Natural killer cell (primary cell): ENCODE results near the gene RUNX2. TPM values are rescaled to one million over a fixed set of nuclear protein-coding genes. Genes with fewer than 3 reads are reported as not detected.

Experiments used
- ATAC-seq, 3 donors: fragments of 150-1000 bp in 2 of 3; fragments of 200-7000 bp in 1 of 3; cut with Tn5 transposase; 1 replicate in 1 of 3; 2 replicates in 2 of 3; pipeline ENCODE4 v1.10.0; 2021; ENCODE audit warnings: mild to moderate bottlenecking in 2 of 3, moderate library complexity in 2 of 3
- DNase-seq, 2 donors: peaks; one replicate each; pipeline versions ENCODE4 v3.0.0 to v3.0.0-alpha.2; 2013 to 2021; ENCODE audit warnings: mixed read lengths in 1 of 2
- H3K27ac ChIP-seq: one replicate; pipeline ENCODE4 v1.5.1; 2013; ENCODE audit warnings: mild to moderate bottlenecking, low read length
- H3K27me3 ChIP-seq: one replicate; pipeline ENCODE4 v1.6.1; 2013; ENCODE audit warnings: low read length; ENCODE audit not compliant: control insufficient read depth, insufficient read depth
- H3K36me3 ChIP-seq: one replicate; pipeline ENCODE4 v1.6.1; 2013; ENCODE audit warnings: low read length; ENCODE audit not compliant: control insufficient read depth, insufficient read depth
- H3K4me1 ChIP-seq: one replicate; pipeline ENCODE4 v1.6.1; 2013; ENCODE audit warnings: low read length; ENCODE audit not compliant: control insufficient read depth, insufficient read depth
- H3K4me3 ChIP-seq: one replicate; pipeline ENCODE4 v1.5.1; 2013; ENCODE audit warnings: low read length
- H3K9me3 ChIP-seq: one replicate; pipeline ENCODE4 v1.6.1; 2013; ENCODE audit warnings: low read length; ENCODE audit not compliant: control insufficient read depth, insufficient read depth
- H3K27ac Mint-ChIP-seq, 2 donors: one replicate each; pipeline ENCODE4 v1.8.0; 2022; ENCODE audit warnings: mild to moderate bottlenecking in 2 of 2, mixed read lengths in 2 of 2, moderate library complexity in 1 of 2
- H3K27me3 Mint-ChIP-seq, 2 donors: one replicate each; pipeline ENCODE4 v1.8.0; 2022; ENCODE audit warnings: low read depth in 2 of 2, mixed read lengths in 2 of 2
- H3K36me3 Mint-ChIP-seq: one replicate; pipeline ENCODE4 v1.8.0; 2022; ENCODE audit warnings: mixed read lengths
- H3K4me1 Mint-ChIP-seq, 2 donors: one replicate each; pipeline ENCODE4 v1.8.0; 2022; ENCODE audit warnings: mixed read lengths in 2 of 2
- H3K4me3 Mint-ChIP-seq: one replicate; pipeline ENCODE4 v1.8.0; 2022; ENCODE audit warnings: mild to moderate bottlenecking, moderate library complexity, mixed read lengths
- H3K9me3 Mint-ChIP-seq, 2 donors: one replicate each; pipeline ENCODE4 v1.8.0; 2022; ENCODE audit warnings: mixed read lengths in 2 of 2
- CTCF ChIP-seq: fragments of 200-600 bp; IDR thresholded peaks from one replicate; pipeline ENCODE4 v1.8.0; 2022; ENCODE audit warnings: antibody characterized with exemption
- WGBS: methylation state at CpG from one replicate; pipeline ENCODE4 v1.1.7; 2013; ENCODE audit warnings: missing lambda C conversion rate; ENCODE audit not compliant: insufficient coverage; 5-methylcytosine and 5-hydroxymethylcytosine counted together
- intact Hi-C: fragments of 100-400 bp; cut with micrococcal nuclease; formaldehyde crosslinking; loops from one replicate; pipeline ENCODE4 v1.14.2; 2022
- total RNA-seq, 4 donors: library from RNA; stranded (reverse); fragments of 120-200 nt in 1 of 4; gene quantifications; one replicate each; pipeline versions ENCODE4 v1.2.3 to v1.2.4, GENCODE V29; 2013 to 2022

The RUNX2 gene
- total RNA-seq, 3 donors from 2014 or later (not counting 1 experiment from before 2014, with no cell fraction given): 5.0 to 19.2 (median 7.0) TPM

GRCh38 chr6:45543298-45544235 lies 215.4 kb downstream of the RUNX2 start:
- no peaks in the 10 kb centered on the region for H3K9me3 Mint-ChIP-seq
- H3K9me3 ChIP-seq: no peaks in the 10 kb centered on the region
- no peak for ATAC-seq
- H3K4me1 Mint-ChIP-seq: no peaks in the 10 kb centered on the region
- no peak overlapping the region for H3K27ac Mint-ChIP-seq
- H3K4me3 ChIP-seq: no peak overlapping the region
- intact Hi-C loops: no loop called here
- 92% methylated on average over 2 of the region's 5 CpGs for WGBS
- no peak overlapping the region for H3K4me3 Mint-ChIP-seq
- H3K27ac ChIP-seq: no peak overlapping the region
- no peaks in the 10 kb centered on the region for H3K27me3 ChIP-seq
- peaks cover 5% of the 10 kb centered on the region for H3K36me3 ChIP-seq
- no peaks in the 10 kb centered on the region for H3K36me3 Mint-ChIP-seq
- no peak for TF ChIP-seq CTCF
- no peaks in the 10 kb centered on the region for H3K4me1 ChIP-seq
- no peaks in the 10 kb centered on the region for H3K27me3 Mint-ChIP-seq
- no peak for DNase-seq

GRCh38 chr6:45545416-45545815 lies 217.3 kb downstream of the RUNX2 start:
- Mint-ChIP-seq H3K36me3 (no peaks in the 10 kb centered on the region), H3K9me3 (no peaks in the 10 kb centered on the region), H3K27me3 (no peaks in the 10 kb centered on the region), H3K4me3 (no peak overlapping the region), H3K4me1 (no peaks in the 10 kb centered on the region), H3K27ac (no peak overlapping the region)
- intact Hi-C loops: no loop called here
- Histone ChIP-seq H3K9me3 (no peaks in the 10 kb centered on the region), H3K4me3 (no peak overlapping the region), H3K27me3 (no peaks in the 10 kb centered on the region), H3K27ac (no peak overlapping the region), H3K36me3 (peaks cover 8% of the 10 kb centered on the region), H3K4me1 (no peaks in the 10 kb centered on the region)
- ATAC-seq: no peak
- no CpG with 5 or more reads among the region's 2 CpGs for WGBS
- no peak for DNase-seq
- no peak for TF ChIP-seq CTCF

GRCh38 chr6:45548657-45549515 lies 220.8 kb downstream of the RUNX2 start:
- Mint-ChIP-seq H3K27ac (no peak overlapping the region), H3K36me3 (no peaks in the 10 kb centered on the region), H3K9me3 (no peaks in the 10 kb centered on the region), H3K27me3 (no peaks in the 10 kb centered on the region), H3K4me1 (peaks cover 0 to 3% of the 10 kb centered on the region in 2 donors), H3K4me3 (no peak overlapping the region)
- WGBS: 89% methylated on average over 6 of the region's 7 CpGs
- intact Hi-C loops: no loop called here
- H3K27ac ChIP-seq: no peak overlapping the region
- DNase-seq (no peak), ATAC-seq (no peak)
- no peak overlapping the region for H3K4me3 ChIP-seq
- no peaks in the 10 kb centered on the region for H3K4me1 ChIP-seq
- no peaks in the 10 kb centered on the region for H3K9me3 ChIP-seq
- no peak for TF ChIP-seq CTCF
- no peaks in the 10 kb centered on the region for H3K27me3 ChIP-seq
- H3K36me3 ChIP-seq: peaks cover 6% of the 10 kb centered on the region
